Calu3 (cell line): ENCODE results near the gene LACTB. TPM values are rescaled to one million over a fixed set of nuclear protein-coding genes. Genes with fewer than 3 reads are reported as not detected.

Experiments
- BruUV-seq: library from RNA; stranded (reverse); fragments of 400-500 nt; replicated peaks from 2 replicates; lab custom pipeline; 2021; lab: Mats Ljungman, UMichigan
- CTCF ChIA-PET: fragments of 300-600 bp; sonication (Branson Sonifier 250); formaldehyde crosslinking; loops from one replicate; lab custom pipeline; 2022; ENCODE audit warnings: antibody characterized with exemption; lab: Charles Lee
- DNase-seq: peaks from one replicate; pipeline ENCODE4 v3.0.0; 2022
- H3K27ac Mint-ChIP-seq: one replicate; pipeline ENCODE4 v1.8.0; 2022; ENCODE audit warnings: mixed read lengths; ENCODE audit not compliant: unreplicated experiment
- H3K27me3 Mint-ChIP-seq: one replicate; pipeline ENCODE4 v1.8.0; 2022; ENCODE audit warnings: mixed read lengths; ENCODE audit not compliant: unreplicated experiment
- H3K36me3 Mint-ChIP-seq: one replicate; pipeline ENCODE4 v1.8.0; 2022; ENCODE audit warnings: mild to moderate bottlenecking, moderate library complexity, mixed read lengths; ENCODE audit not compliant: insufficient read depth, unreplicated experiment
- H3K4me1 Mint-ChIP-seq: one replicate; pipeline ENCODE4 v1.8.0; 2022; ENCODE audit warnings: mild to moderate bottlenecking, low read depth, mixed read lengths; ENCODE audit not compliant: unreplicated experiment
- H3K4me3 Mint-ChIP-seq: one replicate; pipeline ENCODE4 v1.8.0; 2022; ENCODE audit warnings: mild to moderate bottlenecking, low read depth, moderate library complexity, mixed read lengths; ENCODE audit not compliant: unreplicated experiment
- H3K9me3 Mint-ChIP-seq: one replicate; pipeline ENCODE4 v1.8.0; 2022; ENCODE audit warnings: low read depth, mixed read lengths; ENCODE audit not compliant: unreplicated experiment
- CTCF ChIP-seq: fragments of 200-600 bp; IDR thresholded peaks from one replicate; pipeline ENCODE4 v1.8.0; 2022; ENCODE audit warnings: antibody characterized with exemption; ENCODE audit not compliant: unreplicated experiment
- intact Hi-C: fragments of 100-400 bp; cut with micrococcal nuclease; formaldehyde crosslinking; loops from one replicate; pipeline ENCODE4 v1.10.0; 2022; ENCODE audit not compliant: unreplicated experiment
- total RNA-seq: library from RNA; stranded (reverse); gene quantifications from 2 replicates; pipeline ENCODE4 v1.2.3, GENCODE V29; 2022

LACTB gene
- total RNA-seq, 1 experiment from 2014 or later = 16.1 TPM

- DNase-seq = no peak
- Mint-ChIP-seq H3K36me3 (no peaks in the 10 kb centered on the region), H3K4me3 (no peak overlapping the region), H3K27ac (no peak overlapping the region), H3K9me3 (peaks cover 4% of the 10 kb centered on the region), H3K27me3 (no peaks in the 10 kb centered on the region), H3K4me1 (peaks cover 17% of the 10 kb centered on the region)
- no peak for TF ChIP-seq CTCF
- intact Hi-C loops = no loop called here
- BruUV-seq = no TSS peak
- CTCF ChIA-PET = interaction anchor here (0.6 to 1.0 kb wide), 2 partner anchors 253 to 368 kb away, joined by 3 to 5 read pairs; no protein-coding TSS in a partner anchor
These were observed 11.1 kb upstream of the LACTB start for GRCh38 chr15:63110428-63111026.

- Mint-ChIP-seq H3K4me3 (no peak overlapping the region), H3K9me3 (peaks cover 4% of the 10 kb centered on the region), H3K4me1 (peaks cover 17% of the 10 kb centered on the region), H3K27ac (no peak overlapping the region), H3K36me3 (no peaks in the 10 kb centered on the region), H3K27me3 (no peaks in the 10 kb centered on the region)
- CTCF ChIA-PET = interaction anchor here (1.0 kb wide), 1 partner anchor 254 kb away, joined by 3 read pairs; no protein-coding TSS in a partner anchor
- no TSS peak for BruUV-seq
- TF ChIP-seq CTCF = no peak
- no peak for DNase-seq
- intact Hi-C loops = no loop called here
These were observed 10.2 kb upstream of the LACTB start for GRCh38 chr15:63111481-63111880.

- Mint-ChIP-seq H3K27me3 (no peaks in the 10 kb centered on the region), H3K36me3 (no peaks in the 10 kb centered on the region), H3K4me1 (peaks cover 17% of the 10 kb centered on the region), H3K4me3 (no peak overlapping the region), H3K9me3 (peaks cover 6% of the 10 kb centered on the region), H3K27ac (no peak overlapping the region)
- intact Hi-C loops = no loop called here
- DNase-seq = no peak
- TF ChIP-seq CTCF = no peak
- CTCF ChIA-PET = no interaction called here
- no TSS peak for BruUV-seq
These were observed 8.8 kb upstream of the LACTB start for GRCh38 chr15:63112871-63113270.

GRCh38 chr15:63114465-63114864 is 7.2 kb upstream of the LACTB start:
- no peaks in the 10 kb centered on the region for H3K36me3 Mint-ChIP-seq
- no peak for TF ChIP-seq CTCF
- peaks cover under 1% of the 10 kb centered on the region for H3K4me1 Mint-ChIP-seq
- BruUV-seq = no TSS peak
- DNase-seq = no peak
- peaks cover 8% of the 10 kb centered on the region for H3K9me3 Mint-ChIP-seq
- no peaks in the 10 kb centered on the region for H3K27me3 Mint-ChIP-seq
- intact Hi-C loops = no loop called here
- no peak overlapping the region for H3K27ac Mint-ChIP-seq
- CTCF ChIA-PET = interaction anchor here (0.7 kb wide), 2 partner anchors 11 to 388 kb away, joined by 4 read pairs; no protein-coding TSS in a partner anchor
- no peak overlapping the region for H3K4me3 Mint-ChIP-seq
